ENCODE measurements around the gene PXMP2. TPM values are rescaled to one million over a fixed set of nuclear protein-coding genes. Genes with fewer than 3 reads are reported as not detected.

PXMP2 gene
- total RNA-seq, 4 donors from 2014 or later, result 62.1 to 181 (median 128) TPM

GRCh38 chr12:132639956-132640520, 47.3 kb upstream of the PXMP2 start:
- H3K36me3 ChIP-seq, result peaks cover 0 to 20% (median 8%) of the 10 kb centered on the region in 4 donors
- in situ Hi-C loops (cut with MboI; ENCODE audit: low pct_ligation_motif_present in 1 of 4, low pct_unique_long_range_greater_than_20kb in 1 of 4, low sequenced_read_pairs in 3 of 4), result no loop called here
- intact Hi-C loops (cut with DNase I; ENCODE audit: low total_unique reads), result no loop called here

GRCh38 chr12:132640936-132641335, 46.5 kb upstream of the PXMP2 start:
- Histone ChIP-seq H3K4me3 (no peak overlapping the region), H3K4me1 (no peaks in the 10 kb centered on the region), H3K9me3 (no peaks in the 10 kb centered on the region), H3K36me3 (peaks cover 0 to 15% (median 6%) of the 10 kb centered on the region in 4 donors), H3K27me3 (no peaks in the 10 kb centered on the region), H3K27ac (no peak overlapping the region)
- in situ Hi-C loops (cut with MboI; ENCODE audit: low pct_ligation_motif_present in 1 of 4, low pct_unique_long_range_greater_than_20kb in 1 of 4, low sequenced_read_pairs in 3 of 4) (no loop called here), intact Hi-C loops (cut with DNase I; ENCODE audit: low total_unique reads) (no loop called here)
- DNase-seq, result no peak
- WGBS, 2 donors (ENCODE audit: low coverage in 1 of 2), result 80% methylated on average over 10 of the region's 10 CpGs; no CpG with 5 or more reads in 1 of the 2 donors
- TF ChIP-seq POLR2A (IDR thresholded peaks at IDR 0.05), result no peak
- TF ChIP-seq CTCF (IDR thresholded peaks at IDR 0.05), result no peak
- no peak for TF ChIP-seq EP300 (IDR thresholded peaks at IDR 0.05; ENCODE audit: low read depth)
- TF ChIP-seq POLR2AphosphoS5 (IDR thresholded peaks at IDR 0.05), result no peak

More at GRCh38 chr12:132639956-132640520, 47.3 kb upstream of the PXMP2 start:
- Histone ChIP-seq H3K9me3 (no peaks in the 10 kb centered on the region), H3K27me3 (no peaks in the 10 kb centered on the region), H3K4me3 (no peak overlapping the region), H3K27ac (no peak overlapping the region), H3K4me1 (no peaks in the 10 kb centered on the region)
- 80 to 83% methylated on average over 1 to 12 of the region's 12 CpGs for WGBS, 2 donors (ENCODE audit: low coverage in 1 of 2)
- no peak for TF ChIP-seq POLR2A (IDR thresholded peaks at IDR 0.05)
- DNase-seq, result no peak

- DNase-seq, result no peak
- no peaks in the 10 kb centered on the region for H3K9me3 ChIP-seq
- no peaks in the 10 kb centered on the region for H3K27me3 ChIP-seq
- H3K4me1 ChIP-seq, result no peaks in the 10 kb centered on the region
- intact Hi-C loops (cut with DNase I; ENCODE audit: low total_unique reads), result no loop called here
- H3K4me3 ChIP-seq, result no peak overlapping the region
- TF ChIP-seq POLR2A (IDR thresholded peaks at IDR 0.05), result no peak
- TF ChIP-seq CTCF (IDR thresholded peaks at IDR 0.05), result no peak
- TF ChIP-seq POLR2AphosphoS5 (IDR thresholded peaks at IDR 0.05), result no peak
- TF ChIP-seq EP300 (IDR thresholded peaks at IDR 0.05; ENCODE audit: low read depth), result no peak
- no peak overlapping the region for H3K27ac ChIP-seq
- WGBS, 2 donors (ENCODE audit: low coverage in 1 of 2), result 96% methylated on average over 28 of the region's 28 CpGs; no CpG with 5 or more reads in 1 of the 2 donors
- in situ Hi-C loops (cut with MboI; ENCODE audit: low pct_ligation_motif_present in 1 of 4, low pct_unique_long_range_greater_than_20kb in 1 of 4, low sequenced_read_pairs in 3 of 4), result no loop called here
- H3K36me3 ChIP-seq, result peaks cover 0 to 17% (median 8%) of the 10 kb centered on the region in 4 donors
These were observed 45.4 kb upstream of the PXMP2 start for GRCh38 chr12:132641811-132642650.

GRCh38 chr12:132642846-132643835, 44.2 kb upstream of the PXMP2 start:
- no peak for DNase-seq
- no peaks in the 10 kb centered on the region for H3K4me1 ChIP-seq
- WGBS, 2 donors (ENCODE audit: low coverage in 1 of 2), result 89 to 97% methylated on average over 7 to 23 of the region's 30 CpGs
- in situ Hi-C loops (cut with MboI; ENCODE audit: low pct_ligation_motif_present in 1 of 4, low pct_unique_long_range_greater_than_20kb in 1 of 4, low sequenced_read_pairs in 3 of 4) (no loop called here), intact Hi-C loops (cut with DNase I; ENCODE audit: low total_unique reads) (no loop called here)
- H3K27me3 ChIP-seq, result no peaks in the 10 kb centered on the region
- H3K9me3 ChIP-seq, result no peaks in the 10 kb centered on the region
- peaks cover 0 to 25% (median 8%) of the 10 kb centered on the region in 4 donors for H3K36me3 ChIP-seq
- no peak overlapping the region for H3K27ac ChIP-seq
- no peak overlapping the region for H3K4me3 ChIP-seq
- TF ChIP-seq POLR2A (IDR thresholded peaks at IDR 0.05) (no peak), EP300 (IDR thresholded peaks at IDR 0.05; ENCODE audit: low read depth) (no peak), CTCF (IDR thresholded peaks at IDR 0.05) (no peak), POLR2AphosphoS5 (IDR thresholded peaks at IDR 0.05) (no peak)
